GM23338 (cell line): ENCODE results near the gene LITAF. TPM values are rescaled to one million over a fixed set of nuclear protein-coding genes. Genes with fewer than 3 reads are reported as not detected.

Source experiments
- ATAC-seq: fragments of 200-7000 bp; cut with Tn5 transposase; 3 replicates; pipeline ENCODE4 v1.9.1; 2020
- DNase-seq: peaks from one replicate; pipeline ENCODE4 v3.0.0-alpha.2; 2015; ENCODE audit warnings: low spot score
- H2AFZ ChIP-seq: fragments of 200-600 bp; sonication (generic); 2 replicates; pipeline ENCODE4 v1.8.0; 2016; ENCODE audit warnings: antibody characterized with exemption, mild to moderate bottlenecking, moderate library complexity
- H3F3A ChIP-seq: fragments of 200-600 bp; sonication (generic); replicated peaks from 2 replicates; pipeline ENCODE4 v1.8.0; 2017; ENCODE audit warnings: antibody characterized with exemption, mixed run types, low read depth
- H3K27ac ChIP-seq: fragments of 200-600 bp; sonication (generic); 2 replicates; pipeline ENCODE4 v1.6.1; 2016; ENCODE audit warnings: low read depth
- H3K27me3 ChIP-seq: fragments of 200-600 bp; sonication (generic); 2 replicates; pipeline ENCODE4 v1.8.0; 2016; ENCODE audit warnings: mild to moderate bottlenecking, mixed run types, moderate library complexity; ENCODE audit not compliant: insufficient read depth
- H3K36me3 ChIP-seq: fragments of 200-600 bp; sonication (generic); 2 replicates; pipeline ENCODE4 v1.8.0; 2016; ENCODE audit warnings: mild to moderate bottlenecking; ENCODE audit not compliant: insufficient read depth
- H3K4me1 ChIP-seq: fragments of 200-600 bp; sonication (generic); 2 replicates; pipeline ENCODE4 v1.8.0; 2016; ENCODE audit warnings: mild to moderate bottlenecking, moderate library complexity; ENCODE audit not compliant: insufficient read depth
- H3K4me2 ChIP-seq: fragments of 200-600 bp; sonication (generic); 2 replicates; pipeline ENCODE4 v1.7.1; 2017; ENCODE audit warnings: mixed run types
- H3K4me3 ChIP-seq: fragments of 200-600 bp; sonication (generic); 2 replicates; pipeline ENCODE4 v1.6.1; 2016; ENCODE audit warnings: mixed run types
- H3K79me2 ChIP-seq: fragments of 200-600 bp; sonication (generic); replicated peaks from 2 replicates; pipeline ENCODE4 v1.8.0; 2017; ENCODE audit warnings: mild to moderate bottlenecking; ENCODE audit not compliant: insufficient read depth
- H3K9me2 ChIP-seq: fragments of 200-600 bp; sonication (generic); 2 replicates; pipeline ENCODE4 v1.8.0; 2017; ENCODE audit not compliant: insufficient read depth
- H4K20me1 ChIP-seq: fragments of 200-600 bp; sonication (generic); replicated peaks from 2 replicates; pipeline ENCODE4 v1.8.0; 2017; ENCODE audit warnings: mild to moderate bottlenecking; ENCODE audit not compliant: insufficient read depth
- H3K27ac Mint-ChIP-seq: 2 replicates; pipeline ENCODE4 v1.8.0; 2020; ENCODE audit warnings: inconsistent platforms, mild to moderate bottlenecking, moderate library complexity, mixed read lengths
- H3K27me3 Mint-ChIP-seq: 3 replicates; pipeline ENCODE4 v1.8.0; 2022; ENCODE audit warnings: low read depth, mild to moderate bottlenecking, moderate library complexity, mixed read lengths, inconsistent platforms; ENCODE audit not compliant: insufficient read depth, poor library complexity
- H3K36me3 Mint-ChIP-seq: 3 replicates; pipeline ENCODE4 v1.8.0; 2021; ENCODE audit warnings: low read depth, mild to moderate bottlenecking, inconsistent platforms, moderate library complexity, mixed read lengths
- H3K4me1 Mint-ChIP-seq: 3 replicates; pipeline ENCODE4 v1.8.0; 2020; ENCODE audit warnings: mild to moderate bottlenecking, inconsistent platforms, mixed read lengths
- H3K4me3 Mint-ChIP-seq: 3 replicates; pipeline ENCODE4 v1.8.0; 2021; ENCODE audit warnings: moderate library complexity, mild to moderate bottlenecking, inconsistent platforms, mixed read lengths
- H3K9me3 Mint-ChIP-seq: 3 replicates; pipeline ENCODE4 v1.8.0; 2020; ENCODE audit warnings: moderate library complexity, mild to moderate bottlenecking, inconsistent platforms, mixed read lengths
- CREB1 ChIP-seq: fragments of 250-450 bp; sonication (Bioruptor Pico); IDR thresholded peaks from 2 replicates; pipeline ENCODE4 v1.5.0; 2020; ENCODE audit warnings: low read depth, mild to moderate bottlenecking, moderate library complexity
- EZH2 ChIP-seq: fragments of 200-600 bp; sonication (generic); IDR thresholded peaks from one replicate; pipeline ENCODE4 v1.8.0; 2017; ENCODE audit warnings: antibody characterized with exemption, mild to moderate bottlenecking, low read depth; ENCODE audit not compliant: unreplicated experiment
- EZH2phosphoT487 ChIP-seq: fragments of 200-600 bp; sonication (generic); IDR thresholded peaks from one replicate; pipeline ENCODE4 v1.8.1; 2018; ENCODE audit warnings: antibody characterized with exemption; ENCODE audit not compliant: unreplicated experiment
- JUNB ChIP-seq: IDR thresholded peaks from one replicate; pipeline ENCODE4 v1.6.1; 2016; ENCODE audit warnings: antibody characterized with exemption; ENCODE audit not compliant: unreplicated experiment
- NANOG ChIP-seq: IDR thresholded peaks from 2 replicates; pipeline ENCODE4 v1.6.1; 2016; ENCODE audit warnings: antibody characterized with exemption, borderline replicate concordance
- POLR2AphosphoS5 ChIP-seq: IDR thresholded peaks from 2 replicates; pipeline ENCODE4 v1.6.1; 2016; ENCODE audit warnings: antibody characterized with exemption, low read depth
- STAT1 ChIP-seq: IDR thresholded peaks from one replicate; pipeline ENCODE4 v1.6.1; 2016; ENCODE audit warnings: antibody characterized with exemption; ENCODE audit not compliant: unreplicated experiment
- ZNF114 ChIP-seq: fragments of 250-450 bp; sonication (Bioruptor Pico); IDR thresholded peaks from 2 replicates; pipeline ENCODE4 v1.5.0; 2020; ENCODE audit warnings: mild to moderate bottlenecking, moderate library complexity
- ZNF331 ChIP-seq: fragments of 250-450 bp; sonication (Bioruptor Pico); IDR thresholded peaks from 2 replicates; pipeline ENCODE4 v1.5.0; 2020; ENCODE audit warnings: low read depth, mild to moderate bottlenecking, moderate library complexity
- polyA plus RNA-seq: library from polyadenylated mRNA; unstranded; fragments of >200 nt; fragmentation: Nextera tagmentation; extraction: Ambion mirVana; gene quantifications from 2 replicates; pipeline ENCODE4 v1.2.1, GENCODE V29; 2016
- total RNA-seq: library from RNA; depleted of rRNA; stranded (reverse); fragments of >200 nt; shearing (Covaris generic); gene quantifications from 2 replicates; pipeline ENCODE4 v1.2.3, GENCODE V29; 2014
- TF ChIP-seq, protein P1 (sequence below), 2 experiments: fragments of 200-600 bp in 1 of 2; sonication (generic) in 1 of 2; conservative IDR thresholded peaks; 2 replicates each; pipeline versions ENCODE4 v1.5.1 to v1.6.1; 2016 to 2017; ENCODE audit warnings: antibody characterized with exemption in 2 of 2, low read depth in 2 of 2, mild to moderate bottlenecking in 2 of 2, moderate library complexity in 1 of 2
- TF ChIP-seq, protein P2 (sequence below): fragments of 250-450 bp; sonication (Bioruptor Pico); IDR thresholded peaks from 2 replicates; pipeline ENCODE4 v1.5.0; 2020; ENCODE audit warnings: mild to moderate bottlenecking, moderate library complexity
- TF ChIP-seq, protein P3 (sequence below): IDR thresholded peaks from one replicate; pipeline ENCODE4 v1.6.1; 2018; ENCODE audit warnings: antibody characterized with exemption; ENCODE audit not compliant: unreplicated experiment
- TF ChIP-seq, protein P4 (sequence below): IDR thresholded peaks from 2 replicates; pipeline ENCODE4 v1.6.1; 2016; ENCODE audit warnings: antibody characterized with exemption

Gene LITAF
- total and polyA plus RNA-seq, 2 experiments from 2014 or later, result 131 to 158 TPM

DNA sequence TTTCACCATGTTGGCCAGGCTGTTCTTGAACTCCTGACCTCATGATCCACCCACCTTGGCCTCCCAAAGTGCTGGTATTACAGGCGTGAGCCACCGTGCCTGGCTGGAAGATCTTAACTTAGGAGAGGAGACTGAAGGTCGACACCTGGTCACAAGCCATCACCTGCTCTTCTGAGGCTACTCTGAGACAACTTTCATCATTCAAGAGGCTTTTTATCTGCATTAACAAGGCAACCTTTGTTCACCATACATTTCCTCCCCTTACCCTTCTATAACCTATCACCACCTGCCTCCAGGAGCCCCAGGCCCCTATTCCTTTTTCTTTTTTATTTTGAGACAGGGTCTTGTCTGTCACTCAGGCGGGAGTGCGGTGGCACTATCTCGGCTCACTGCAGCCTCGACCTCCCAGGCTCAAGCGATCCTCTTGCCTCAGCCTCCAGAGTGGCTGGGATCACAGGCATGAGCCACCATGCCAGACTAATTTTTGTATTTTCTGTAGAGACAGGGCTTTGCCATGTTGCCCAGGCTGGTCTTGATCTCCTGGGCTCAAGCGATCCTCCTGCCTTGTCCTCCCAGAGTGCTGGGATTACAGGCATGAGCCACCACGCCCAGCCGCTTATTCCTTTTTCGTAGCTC, 6.2 kb downstream of the LITAF start:
- Histone ChIP-seq H4K20me1 (no peaks in the 10 kb centered on the region; the same call in 1 of the 2 replicates), H3K4me3 (no peak overlapping the region), H3K36me3 (peaks cover 7% of the 10 kb centered on the region), H2AFZ (no peak overlapping the region), H3K4me2 (peak overlapping the region; percentile 66; the same call in 1 of the 2 replicates), H3F3A (no peaks in the 10 kb centered on the region; the same call in 1 of the 2 replicates), H3K9me2 (no peaks in the 10 kb centered on the region), H3K27me3 (peaks cover 21% of the 10 kb centered on the region), H3K4me1 (peaks cover 38% of the 10 kb centered on the region), H3K79me2 (peaks cover 91% of the 10 kb centered on the region), H3K27ac (no peak overlapping the region)
- Mint-ChIP-seq H3K27ac (no peak overlapping the region), H3K4me3 (no peak overlapping the region; the same call in 2 of the 3 replicates), H3K4me1 (peaks cover 40% of the 10 kb centered on the region), H3K9me3 (no peaks in the 10 kb centered on the region), H3K27me3 (peaks cover 27% of the 10 kb centered on the region), H3K36me3 (peaks cover 6% of the 10 kb centered on the region; the same call in 1 of the 3 replicates)
- TF ChIP-seq ZNF331 (CRISPR knock-in tag) (no peak), NANOG (no peak), ZNF114 (CRISPR knock-in tag) (no peak), EZH2 (no peak), EZH2phosphoT487 (no peak), STAT1 (no peak), CREB1 (CRISPR knock-in tag) (no peak), POLR2AphosphoS5 (no peak), JUNB (no peak)
- TF ChIP-seq, protein P1, sequence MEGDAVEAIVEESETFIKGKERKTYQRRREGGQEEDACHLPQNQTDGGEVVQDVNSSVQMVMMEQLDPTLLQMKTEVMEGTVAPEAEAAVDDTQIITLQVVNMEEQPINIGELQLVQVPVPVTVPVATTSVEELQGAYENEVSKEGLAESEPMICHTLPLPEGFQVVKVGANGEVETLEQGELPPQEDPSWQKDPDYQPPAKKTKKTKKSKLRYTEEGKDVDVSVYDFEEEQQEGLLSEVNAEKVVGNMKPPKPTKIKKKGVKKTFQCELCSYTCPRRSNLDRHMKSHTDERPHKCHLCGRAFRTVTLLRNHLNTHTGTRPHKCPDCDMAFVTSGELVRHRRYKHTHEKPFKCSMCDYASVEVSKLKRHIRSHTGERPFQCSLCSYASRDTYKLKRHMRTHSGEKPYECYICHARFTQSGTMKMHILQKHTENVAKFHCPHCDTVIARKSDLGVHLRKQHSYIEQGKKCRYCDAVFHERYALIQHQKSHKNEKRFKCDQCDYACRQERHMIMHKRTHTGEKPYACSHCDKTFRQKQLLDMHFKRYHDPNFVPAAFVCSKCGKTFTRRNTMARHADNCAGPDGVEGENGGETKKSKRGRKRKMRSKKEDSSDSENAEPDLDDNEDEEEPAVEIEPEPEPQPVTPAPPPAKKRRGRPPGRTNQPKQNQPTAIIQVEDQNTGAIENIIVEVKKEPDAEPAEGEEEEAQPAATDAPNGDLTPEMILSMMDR (conservative IDR thresholded peaks at IDR 0.05; ENCODE audit: low read depth in 2 of 2), result no peak
- TF ChIP-seq, protein P2, sequence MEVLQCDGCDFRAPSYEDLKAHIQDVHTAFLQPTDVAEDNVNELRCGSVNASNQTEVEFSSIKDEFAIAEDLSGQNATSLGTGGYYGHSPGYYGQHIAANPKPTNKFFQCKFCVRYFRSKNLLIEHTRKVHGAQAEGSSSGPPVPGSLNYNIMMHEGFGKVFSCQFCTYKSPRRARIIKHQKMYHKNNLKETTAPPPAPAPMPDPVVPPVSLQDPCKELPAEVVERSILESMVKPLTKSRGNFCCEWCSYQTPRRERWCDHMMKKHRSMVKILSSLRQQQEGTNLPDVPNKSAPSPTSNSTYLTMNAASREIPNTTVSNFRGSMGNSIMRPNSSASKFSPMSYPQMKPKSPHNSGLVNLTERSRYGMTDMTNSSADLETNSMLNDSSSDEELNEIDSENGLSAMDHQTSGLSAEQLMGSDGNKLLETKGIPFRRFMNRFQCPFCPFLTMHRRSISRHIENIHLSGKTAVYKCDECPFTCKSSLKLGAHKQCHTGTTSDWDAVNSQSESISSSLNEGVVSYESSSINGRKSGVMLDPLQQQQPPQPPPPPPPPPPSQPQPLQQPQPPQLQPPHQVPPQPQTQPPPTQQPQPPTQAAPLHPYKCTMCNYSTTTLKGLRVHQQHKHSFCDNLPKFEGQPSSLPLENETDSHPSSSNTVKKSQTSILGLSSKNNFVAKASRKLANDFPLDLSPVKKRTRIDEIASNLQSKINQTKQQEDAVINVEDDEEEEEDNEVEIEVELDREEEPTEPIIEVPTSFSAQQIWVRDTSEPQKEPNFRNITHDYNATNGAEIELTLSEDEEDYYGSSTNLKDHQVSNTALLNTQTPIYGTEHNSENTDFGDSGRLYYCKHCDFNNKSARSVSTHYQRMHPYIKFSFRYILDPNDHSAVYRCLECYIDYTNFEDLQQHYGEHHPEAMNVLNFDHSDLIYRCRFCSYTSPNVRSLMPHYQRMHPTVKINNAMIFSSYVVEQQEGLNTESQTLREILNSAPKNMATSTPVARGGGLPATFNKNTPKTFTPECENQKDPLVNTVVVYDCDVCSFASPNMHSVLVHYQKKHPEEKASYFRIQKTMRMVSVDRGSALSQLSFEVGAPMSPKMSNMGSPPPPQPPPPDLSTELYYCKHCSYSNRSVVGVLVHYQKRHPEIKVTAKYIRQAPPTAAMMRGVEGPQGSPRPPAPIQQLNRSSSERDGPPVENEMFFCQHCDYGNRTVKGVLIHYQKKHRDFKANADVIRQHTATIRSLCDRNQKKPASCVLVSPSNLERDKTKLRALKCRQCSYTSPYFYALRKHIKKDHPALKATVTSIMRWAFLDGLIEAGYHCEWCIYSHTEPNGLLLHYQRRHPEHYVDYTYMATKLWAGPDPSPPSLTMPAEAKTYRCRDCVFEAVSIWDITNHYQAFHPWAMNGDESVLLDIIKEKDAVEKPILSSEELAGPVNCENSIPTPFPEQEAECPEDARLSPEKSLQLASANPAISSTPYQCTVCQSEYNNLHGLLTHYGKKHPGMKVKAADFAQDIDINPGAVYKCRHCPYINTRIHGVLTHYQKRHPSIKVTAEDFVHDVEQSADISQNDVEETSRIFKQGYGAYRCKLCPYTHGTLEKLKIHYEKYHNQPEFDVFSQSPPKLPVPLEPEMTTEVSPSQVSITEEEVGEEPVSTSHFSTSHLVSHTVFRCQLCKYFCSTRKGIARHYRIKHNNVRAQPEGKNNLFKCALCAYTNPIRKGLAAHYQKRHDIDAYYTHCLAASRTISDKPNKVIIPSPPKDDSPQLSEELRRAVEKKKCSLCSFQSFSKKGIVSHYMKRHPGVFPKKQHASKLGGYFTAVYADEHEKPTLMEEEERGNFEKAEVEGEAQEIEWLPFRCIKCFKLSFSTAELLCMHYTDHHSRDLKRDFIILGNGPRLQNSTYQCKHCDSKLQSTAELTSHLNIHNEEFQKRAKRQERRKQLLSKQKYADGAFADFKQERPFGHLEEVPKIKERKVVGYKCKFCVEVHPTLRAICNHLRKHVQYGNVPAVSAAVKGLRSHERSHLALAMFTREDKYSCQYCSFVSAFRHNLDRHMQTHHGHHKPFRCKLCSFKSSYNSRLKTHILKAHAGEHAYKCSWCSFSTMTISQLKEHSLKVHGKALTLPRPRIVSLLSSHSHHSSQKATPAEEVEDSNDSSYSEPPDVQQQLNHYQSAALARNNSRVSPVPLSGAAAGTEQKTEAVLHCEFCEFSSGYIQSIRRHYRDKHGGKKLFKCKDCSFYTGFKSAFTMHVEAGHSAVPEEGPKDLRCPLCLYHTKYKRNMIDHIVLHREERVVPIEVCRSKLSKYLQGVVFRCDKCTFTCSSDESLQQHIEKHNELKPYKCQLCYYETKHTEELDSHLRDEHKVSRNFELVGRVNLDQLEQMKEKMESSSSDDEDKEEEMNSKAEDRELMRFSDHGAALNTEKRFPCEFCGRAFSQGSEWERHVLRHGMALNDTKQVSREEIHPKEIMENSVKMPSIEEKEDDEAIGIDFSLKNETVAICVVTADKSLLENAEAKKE (CRISPR knock-in tag), result no peak
- TF ChIP-seq, protein P3, sequence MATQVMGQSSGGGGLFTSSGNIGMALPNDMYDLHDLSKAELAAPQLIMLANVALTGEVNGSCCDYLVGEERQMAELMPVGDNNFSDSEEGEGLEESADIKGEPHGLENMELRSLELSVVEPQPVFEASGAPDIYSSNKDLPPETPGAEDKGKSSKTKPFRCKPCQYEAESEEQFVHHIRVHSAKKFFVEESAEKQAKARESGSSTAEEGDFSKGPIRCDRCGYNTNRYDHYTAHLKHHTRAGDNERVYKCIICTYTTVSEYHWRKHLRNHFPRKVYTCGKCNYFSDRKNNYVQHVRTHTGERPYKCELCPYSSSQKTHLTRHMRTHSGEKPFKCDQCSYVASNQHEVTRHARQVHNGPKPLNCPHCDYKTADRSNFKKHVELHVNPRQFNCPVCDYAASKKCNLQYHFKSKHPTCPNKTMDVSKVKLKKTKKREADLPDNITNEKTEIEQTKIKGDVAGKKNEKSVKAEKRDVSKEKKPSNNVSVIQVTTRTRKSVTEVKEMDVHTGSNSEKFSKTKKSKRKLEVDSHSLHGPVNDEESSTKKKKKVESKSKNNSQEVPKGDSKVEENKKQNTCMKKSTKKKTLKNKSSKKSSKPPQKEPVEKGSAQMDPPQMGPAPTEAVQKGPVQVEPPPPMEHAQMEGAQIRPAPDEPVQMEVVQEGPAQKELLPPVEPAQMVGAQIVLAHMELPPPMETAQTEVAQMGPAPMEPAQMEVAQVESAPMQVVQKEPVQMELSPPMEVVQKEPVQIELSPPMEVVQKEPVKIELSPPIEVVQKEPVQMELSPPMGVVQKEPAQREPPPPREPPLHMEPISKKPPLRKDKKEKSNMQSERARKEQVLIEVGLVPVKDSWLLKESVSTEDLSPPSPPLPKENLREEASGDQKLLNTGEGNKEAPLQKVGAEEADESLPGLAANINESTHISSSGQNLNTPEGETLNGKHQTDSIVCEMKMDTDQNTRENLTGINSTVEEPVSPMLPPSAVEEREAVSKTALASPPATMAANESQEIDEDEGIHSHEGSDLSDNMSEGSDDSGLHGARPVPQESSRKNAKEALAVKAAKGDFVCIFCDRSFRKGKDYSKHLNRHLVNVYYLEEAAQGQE, result no peak
- TF ChIP-seq, protein P4, sequence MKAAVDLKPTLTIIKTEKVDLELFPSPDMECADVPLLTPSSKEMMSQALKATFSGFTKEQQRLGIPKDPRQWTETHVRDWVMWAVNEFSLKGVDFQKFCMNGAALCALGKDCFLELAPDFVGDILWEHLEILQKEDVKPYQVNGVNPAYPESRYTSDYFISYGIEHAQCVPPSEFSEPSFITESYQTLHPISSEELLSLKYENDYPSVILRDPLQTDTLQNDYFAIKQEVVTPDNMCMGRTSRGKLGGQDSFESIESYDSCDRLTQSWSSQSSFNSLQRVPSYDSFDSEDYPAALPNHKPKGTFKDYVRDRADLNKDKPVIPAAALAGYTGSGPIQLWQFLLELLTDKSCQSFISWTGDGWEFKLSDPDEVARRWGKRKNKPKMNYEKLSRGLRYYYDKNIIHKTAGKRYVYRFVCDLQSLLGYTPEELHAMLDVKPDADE, result no peak
- DNase-seq, result no peak
- no peak for ATAC-seq
